ENCODE measurements around the gene RPS26. TPM values are rescaled to one million over a fixed set of nuclear protein-coding genes. Genes with fewer than 3 reads are reported as not detected.
"Not testable (repeated sequence)": the region's sequence is repeated elsewhere in the genome, so short reads cannot be mapped to it uniquely, and the experiment has no call there.

The RPS26 gene
- total RNA-seq, 2 experiments from 2014 or later: 74.6 to 600 TPM

GRCh38 chr12:55996715-55997534 is 44.8 kb upstream of the RPS26 start, which contains the start of gene SUOX:
Gene SUOX, plus strand, starts transcription at chr12:55997276. Its CDS starts 4,946 bp downstream, at chr12:56002222.
- H3K4me1 ChIP-seq (ENCODE audit: insufficient read depth, low read length, poor library complexity, severe bottlenecking): no peaks in the 10 kb centered on the region
- H3K27ac ChIP-seq (ENCODE audit: low read depth, low read length, poor library complexity, severe bottlenecking): no peak within 1 kb of the TSS
- no peaks in the 10 kb centered on the region for H3K9me3 ChIP-seq (ENCODE audit: low read length)
- POLR2A ChIA-PET: interaction anchor here (0.9 to 1.3 kb wide), 4 partner anchors 18 to 113 kb away, joined by 3 to 9 read pairs (median 3); partner anchors contain the start of gene RAB5B
- no peak for DNase-seq (ENCODE audit: low spot score)
- no peak within 1 kb of the TSS for H3K4me3 ChIP-seq (ENCODE audit: low read depth, low read length, poor library complexity, severe bottlenecking)
- no TSS peak for BruUV-seq (replicated peaks)
- CTCF ChIA-PET (ENCODE audit: unreplicated experiment): interaction anchor here (1.0 to 1.4 kb wide), 2 partner anchors 12 to 32 kb away, joined by 3 to 4 read pairs; no protein-coding TSS in a partner anchor
- H3K9me2 ChIP-seq (ENCODE audit: insufficient read depth, low read length): no peaks in the 10 kb centered on the region
- H3K36me3 ChIP-seq (ENCODE audit: insufficient read depth, low read length): peaks cover 23% of the 10 kb centered on the region; the same call in 1 of the 2 replicates
- no peaks in the 10 kb centered on the region for H4K20me1 ChIP-seq (ENCODE audit: insufficient read depth, low read length)
- no peaks in the 10 kb centered on the region for H3K79me2 ChIP-seq (ENCODE audit: insufficient read depth, low read depth, low read length)
- intact Hi-C loops (cut with micrococcal nuclease; ENCODE audit: unreplicated experiment): loop anchor here (1.0 kb wide), 2 partner anchors 32 to 44 kb away; partner anchors contain the start of gene RPS26
- H3K4me2 ChIP-seq (ENCODE audit: low read length): no peak within 1 kb of the TSS
- TF ChIP-seq EZH2phosphoT487 (IDR thresholded peaks at IDR 0.05; ENCODE audit: borderline replicate concordance, low read depth, low read length) (no peak), CTCF (conservative IDR thresholded peaks at IDR 0.05; ENCODE audit: low read length) (no peak)
- H2AFZ ChIP-seq (ENCODE audit: low read length): no peak within 1 kb of the TSS

DNA sequence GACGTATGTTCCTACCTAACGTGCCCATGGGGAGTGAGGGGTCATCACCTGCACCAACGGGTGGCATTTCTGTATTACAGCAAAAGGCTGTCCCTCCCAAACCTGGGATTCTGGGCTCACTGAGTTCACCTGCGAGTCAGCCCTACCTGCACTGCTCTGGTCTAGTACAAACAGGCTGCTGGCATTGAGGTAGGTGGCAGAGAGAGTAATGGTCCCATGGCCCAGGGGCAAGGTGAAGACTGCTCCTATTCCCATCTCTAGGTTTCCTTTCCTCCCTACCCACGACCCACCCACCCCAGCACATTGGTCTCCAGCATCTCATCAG is 44.2 kb upstream of the RPS26 start:
- intact Hi-C loops (cut with micrococcal nuclease; ENCODE audit: unreplicated experiment): no loop called here
- TF ChIP-seq CTCF (conservative IDR thresholded peaks at IDR 0.05; ENCODE audit: low read length): no peak
- no peak for TF ChIP-seq EZH2phosphoT487 (IDR thresholded peaks at IDR 0.05; ENCODE audit: borderline replicate concordance, low read depth, low read length)
- Histone ChIP-seq H3K9me3 (ENCODE audit: low read length) (no peaks in the 10 kb centered on the region), H3K27ac (ENCODE audit: low read depth, low read length, poor library complexity, severe bottlenecking) (no peak overlapping the region), H3K4me3 (ENCODE audit: low read depth, low read length, poor library complexity, severe bottlenecking) (no peak overlapping the region), H3K79me2 (ENCODE audit: insufficient read depth, low read depth, low read length) (no peaks in the 10 kb centered on the region), H3K36me3 (ENCODE audit: insufficient read depth, low read length) (peaks cover 17% of the 10 kb centered on the region; the same call in 1 of the 2 replicates), H3K9me2 (ENCODE audit: insufficient read depth, low read length) (no peaks in the 10 kb centered on the region), H3K4me1 (ENCODE audit: insufficient read depth, low read length, poor library complexity, severe bottlenecking) (no peaks in the 10 kb centered on the region), H4K20me1 (ENCODE audit: insufficient read depth, low read length) (no peaks in the 10 kb centered on the region), H2AFZ (ENCODE audit: low read length) (no peak overlapping the region), H3K4me2 (ENCODE audit: low read length) (no peak overlapping the region)
- POLR2A ChIA-PET: interaction anchor here (1.1 kb wide), 1 partner anchor 113 kb away, joined by 3 read pairs; no protein-coding TSS in a partner anchor
- no peak for DNase-seq (ENCODE audit: low spot score)
- CTCF ChIA-PET (ENCODE audit: unreplicated experiment): no interaction called here
- no TSS peak for BruUV-seq (replicated peaks)

DNA sequence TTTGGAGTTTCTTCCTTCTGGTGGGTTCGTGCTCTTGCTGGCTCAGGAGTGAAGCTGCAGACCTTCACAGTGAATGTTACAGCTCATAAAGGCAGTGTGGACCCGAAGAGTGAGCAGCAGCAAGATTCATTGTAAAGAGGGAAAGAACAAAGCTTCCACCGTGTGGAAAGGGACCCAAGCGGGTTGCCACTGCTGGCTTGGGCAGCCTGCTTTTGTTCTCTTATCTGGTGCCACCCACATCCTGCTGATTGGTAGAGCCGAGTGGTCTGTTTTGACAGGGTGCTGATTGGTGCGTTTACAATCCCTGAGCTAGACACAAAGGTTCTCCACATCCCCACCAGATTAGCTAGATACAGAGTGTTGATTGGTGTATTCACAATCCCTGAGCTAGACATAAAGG is 42.2 kb upstream of the RPS26 start:
- intact Hi-C loops (cut with micrococcal nuclease; ENCODE audit: unreplicated experiment): not testable (repeated sequence)

GRCh38 chr12:55999999-56000540 is 41.6 kb upstream of the RPS26 start:
- intact Hi-C loops (cut with micrococcal nuclease; ENCODE audit: unreplicated experiment); BruUV-seq (replicated peaks); H3K9me2 ChIP-seq (ENCODE audit: insufficient read depth, low read length); H3K4me2 ChIP-seq (ENCODE audit: low read length); H3K4me3 ChIP-seq (ENCODE audit: low read depth, low read length, poor library complexity, severe bottlenecking); H3K36me3 ChIP-seq (ENCODE audit: insufficient read depth, low read length); CTCF ChIA-PET (ENCODE audit: unreplicated experiment); H3K27ac ChIP-seq (ENCODE audit: low read depth, low read length, poor library complexity, severe bottlenecking); H3K79me2 ChIP-seq (ENCODE audit: insufficient read depth, low read depth, low read length); H3K4me1 ChIP-seq (ENCODE audit: insufficient read depth, low read length, poor library complexity, severe bottlenecking); DNase-seq (ENCODE audit: low spot score); H3K9me3 ChIP-seq (ENCODE audit: low read length); H4K20me1 ChIP-seq (ENCODE audit: insufficient read depth, low read length); H2AFZ ChIP-seq (ENCODE audit: low read length): not testable (repeated sequence)
- POLR2A ChIA-PET: interaction anchor here (1.0 kb wide), 1 partner anchor 26 kb away, joined by 3 read pairs; the partner anchor contains the start of gene RAB5B

More for the DNA sequence above, 42.2 kb upstream of the RPS26 start:
- H3K4me1 ChIP-seq (ENCODE audit: insufficient read depth, low read length, poor library complexity, severe bottlenecking); H3K4me3 ChIP-seq (ENCODE audit: low read depth, low read length, poor library complexity, severe bottlenecking); H3K79me2 ChIP-seq (ENCODE audit: insufficient read depth, low read depth, low read length); H3K36me3 ChIP-seq (ENCODE audit: insufficient read depth, low read length); H2AFZ ChIP-seq (ENCODE audit: low read length); H3K4me2 ChIP-seq (ENCODE audit: low read length); H3K9me3 ChIP-seq (ENCODE audit: low read length); BruUV-seq (replicated peaks); H4K20me1 ChIP-seq (ENCODE audit: insufficient read depth, low read length); H3K9me2 ChIP-seq (ENCODE audit: insufficient read depth, low read length); DNase-seq (ENCODE audit: low spot score); H3K27ac ChIP-seq (ENCODE audit: low read depth, low read length, poor library complexity, severe bottlenecking): not testable (repeated sequence)
- POLR2A ChIA-PET: interaction anchor here (1.0 kb wide), 2 partner anchors 26 to 69 kb away, joined by 3 read pairs; partner anchors contain the start of genes DGKA and RAB5B
- CTCF ChIA-PET (ENCODE audit: unreplicated experiment): interaction anchor here (0.6 kb wide), 1 partner anchor 27 kb away, joined by 3 read pairs; no protein-coding TSS in a partner anchor
